DLD1 (cell line): ENCODE measurements around the gene EEFSEC.

Source experiments
- in situ Hi-C: cut with HindIII; loops from 2 replicates; pipeline ENCODE4 v1.10.0; 2017; ENCODE audit warnings: low sequenced_read_pairs

Gene EEFSEC

GRCh38 chr3:128281461-128282367, 128.4 kb downstream of the EEFSEC start:
- in situ Hi-C loops = no loop called here

DNA sequence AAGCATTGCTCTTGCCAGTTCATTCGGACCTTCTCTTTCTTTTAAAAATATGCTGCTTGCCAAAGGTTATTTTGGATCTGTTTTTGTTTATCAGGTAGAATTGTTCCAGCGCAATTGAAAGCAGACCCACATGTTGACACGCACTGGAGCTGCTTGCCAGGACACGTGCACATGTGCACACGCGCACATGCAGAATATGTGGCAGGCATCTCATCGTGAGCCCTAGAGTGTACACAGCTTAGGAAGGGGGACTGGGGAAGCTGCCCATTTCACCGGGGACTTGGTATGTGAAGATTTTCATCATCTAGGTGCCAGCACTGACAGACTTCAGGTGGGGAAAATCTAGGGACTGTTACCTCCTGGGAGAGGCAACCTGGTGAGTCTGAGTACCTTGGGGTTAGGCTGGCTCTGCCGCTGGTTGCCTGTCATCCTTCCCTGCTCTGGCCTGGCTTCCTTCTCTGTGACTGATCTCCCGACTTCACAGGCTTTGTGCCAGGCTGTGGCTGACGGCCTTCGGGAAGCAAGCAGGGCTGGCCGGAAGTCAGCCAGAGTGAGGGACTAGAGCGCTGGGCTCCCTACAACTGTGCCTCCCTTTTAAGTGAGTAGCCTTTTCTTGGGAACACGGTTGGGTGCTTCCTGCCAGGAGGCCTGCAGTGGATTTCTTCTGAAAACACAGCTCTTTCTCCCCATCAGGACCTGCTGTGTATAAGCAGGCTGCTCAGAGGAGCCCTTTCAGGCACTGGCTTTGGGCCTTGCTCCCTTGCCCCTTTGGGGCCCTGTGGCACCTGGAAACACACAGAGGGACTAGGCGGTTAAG, 129.3 kb downstream of the EEFSEC start:
- in situ Hi-C loops = no loop called here

DNA sequence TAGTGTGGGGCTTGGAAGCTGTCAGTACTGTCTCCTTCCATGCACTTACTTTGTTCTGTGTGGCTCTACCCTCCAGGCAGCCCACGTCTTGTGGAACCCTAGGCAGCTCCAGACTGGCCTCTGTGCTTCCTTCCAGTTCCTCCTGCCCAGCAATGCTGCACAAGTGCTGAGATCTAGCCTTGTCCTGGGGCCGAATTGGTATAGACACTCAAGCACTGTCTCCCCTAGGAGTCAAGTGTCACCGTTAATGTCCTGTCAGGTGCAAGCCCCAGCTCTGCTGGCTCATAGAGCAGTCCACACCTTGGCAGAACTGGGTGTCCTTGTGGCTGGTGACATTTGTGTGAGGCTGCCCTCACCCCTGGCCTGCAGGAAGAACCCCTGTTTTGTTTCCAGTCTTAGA, 130.1 kb downstream of the EEFSEC start:
- in situ Hi-C loops = no loop called here

GRCh38 chr3:128285042-128285966, 132.0 kb downstream of the EEFSEC start:
- in situ Hi-C loops = no loop called here

DNA sequence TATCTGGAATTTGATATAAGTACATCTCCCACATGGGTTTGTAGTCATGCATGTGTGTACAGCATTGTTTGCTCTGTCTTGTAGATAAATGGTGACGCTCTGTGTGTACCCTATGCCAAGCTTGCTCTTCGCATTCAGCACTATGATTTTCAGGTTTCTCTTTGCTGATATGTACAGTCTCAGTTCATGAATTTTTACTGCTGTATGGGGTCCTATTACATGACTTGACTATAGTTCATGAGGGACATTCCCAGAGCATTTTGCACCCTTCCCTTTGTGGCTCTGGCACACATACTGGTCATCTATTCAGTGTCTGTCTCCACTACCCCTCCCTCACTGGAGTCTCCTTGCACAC, 132.7 kb downstream of the EEFSEC start:
- in situ Hi-C loops = no loop called here

DNA sequence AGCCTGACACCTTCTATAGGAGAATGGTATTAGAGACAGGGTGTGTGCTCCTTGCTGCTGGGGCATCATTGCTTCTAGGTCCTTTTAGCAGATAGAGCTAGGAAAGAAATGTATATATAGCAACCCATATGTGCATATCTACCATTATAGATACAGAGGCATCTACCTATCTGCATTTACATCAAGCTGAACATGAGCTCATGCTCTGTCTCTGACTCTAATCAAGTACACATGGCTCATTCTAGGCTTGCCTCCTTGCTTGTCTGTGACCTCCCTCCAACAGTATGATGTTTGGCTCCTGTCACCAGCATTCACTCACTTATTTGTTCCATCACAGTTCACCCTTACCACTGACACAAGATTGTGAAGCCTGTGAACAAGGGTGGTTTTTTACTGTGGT, 133.4 kb downstream of the EEFSEC start:
- in situ Hi-C loops = no loop called here

DNA sequence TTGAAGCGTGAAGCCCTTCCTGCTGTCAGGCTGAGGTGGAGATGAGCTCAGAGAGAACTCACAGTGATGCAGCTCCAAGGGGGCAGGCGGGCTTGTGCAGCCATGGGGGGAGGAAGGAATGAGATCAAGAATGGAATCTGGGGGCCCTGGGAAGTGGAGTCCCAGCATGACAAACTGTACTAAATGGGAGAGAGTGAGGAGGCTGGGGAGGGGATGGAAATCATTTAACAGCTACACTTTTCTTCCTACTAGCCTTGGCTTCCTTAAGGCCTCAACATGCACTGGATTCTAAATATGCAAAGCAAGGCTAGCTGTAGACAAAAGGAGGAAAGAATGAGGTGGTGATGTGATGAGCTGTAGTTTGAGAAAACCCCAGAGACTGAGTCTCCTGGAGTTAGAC, 133.9 kb downstream of the EEFSEC start:
- in situ Hi-C loops = no loop called here

GRCh38 chr3:128289534-128289933, 136.3 kb downstream of the EEFSEC start:
- in situ Hi-C loops = no loop called here

GRCh38 chr3:128290484-128290883, 137.2 kb downstream of the EEFSEC start:
- in situ Hi-C loops = no loop called here

GRCh38 chr3:128293930-128294329, 140.6 kb downstream of the EEFSEC start:
- in situ Hi-C loops = no loop called here

DNA sequence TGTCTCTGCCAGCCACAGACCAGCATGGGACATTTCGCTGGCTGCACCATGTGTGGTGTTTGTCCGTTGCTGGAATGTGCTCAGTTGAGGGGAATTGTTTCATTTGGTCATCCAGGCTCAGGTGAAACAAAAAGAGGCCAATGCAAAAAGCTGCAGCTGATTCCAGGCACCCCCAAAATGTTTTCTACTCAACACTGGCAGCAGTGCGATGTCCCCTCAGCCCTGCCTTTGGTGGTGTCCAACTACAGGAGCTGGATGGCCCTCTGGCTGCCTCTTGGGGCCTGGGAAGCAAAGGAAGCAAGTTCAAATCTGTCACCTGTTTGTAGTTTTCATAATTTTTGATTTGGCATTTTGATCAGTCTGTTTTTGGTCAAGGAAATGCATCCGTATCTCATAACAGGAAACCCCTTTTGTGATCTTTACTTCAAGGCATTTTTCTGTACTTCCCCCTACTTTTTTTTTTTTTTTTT, 141.8 kb downstream of the EEFSEC start:
- in situ Hi-C loops = no loop called here

DNA sequence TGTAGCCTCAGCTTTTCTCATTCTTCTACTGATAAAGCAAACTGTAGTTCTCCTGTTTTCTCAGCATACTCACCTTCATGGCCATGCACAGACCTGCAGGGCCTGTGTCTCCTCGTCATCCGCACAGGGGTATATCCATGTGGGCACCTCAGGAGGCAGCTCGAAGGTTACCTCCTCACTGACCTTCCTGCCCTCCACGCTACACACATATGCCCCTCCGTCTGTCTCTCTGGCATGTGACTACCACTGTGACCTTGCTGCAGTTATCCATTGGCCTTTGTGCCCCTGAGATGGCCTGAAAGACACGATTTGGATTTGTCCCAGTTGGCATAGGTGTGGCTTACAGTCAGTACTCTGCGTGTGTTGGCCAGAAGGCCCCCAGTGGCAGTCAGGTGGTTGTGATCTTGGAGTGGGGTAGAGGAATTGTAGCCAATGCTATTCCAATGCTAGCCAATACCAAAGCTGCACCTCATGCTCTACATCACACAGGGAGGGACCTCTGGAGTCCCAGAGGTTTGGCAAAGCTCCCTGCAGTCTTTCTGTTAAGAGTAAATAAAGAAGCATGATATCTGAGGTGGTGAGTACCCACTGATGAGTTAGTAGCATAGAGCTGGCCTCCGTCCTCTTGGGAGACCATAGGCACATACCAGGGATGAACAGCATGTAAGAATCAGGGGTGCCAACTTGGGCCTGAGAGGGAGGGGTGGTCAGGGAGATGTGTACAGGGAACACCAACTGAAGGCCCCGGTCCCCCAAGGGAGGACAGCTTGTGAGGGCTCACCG, 143.4 kb downstream of the EEFSEC start:
- in situ Hi-C loops = no loop called here

DNA sequence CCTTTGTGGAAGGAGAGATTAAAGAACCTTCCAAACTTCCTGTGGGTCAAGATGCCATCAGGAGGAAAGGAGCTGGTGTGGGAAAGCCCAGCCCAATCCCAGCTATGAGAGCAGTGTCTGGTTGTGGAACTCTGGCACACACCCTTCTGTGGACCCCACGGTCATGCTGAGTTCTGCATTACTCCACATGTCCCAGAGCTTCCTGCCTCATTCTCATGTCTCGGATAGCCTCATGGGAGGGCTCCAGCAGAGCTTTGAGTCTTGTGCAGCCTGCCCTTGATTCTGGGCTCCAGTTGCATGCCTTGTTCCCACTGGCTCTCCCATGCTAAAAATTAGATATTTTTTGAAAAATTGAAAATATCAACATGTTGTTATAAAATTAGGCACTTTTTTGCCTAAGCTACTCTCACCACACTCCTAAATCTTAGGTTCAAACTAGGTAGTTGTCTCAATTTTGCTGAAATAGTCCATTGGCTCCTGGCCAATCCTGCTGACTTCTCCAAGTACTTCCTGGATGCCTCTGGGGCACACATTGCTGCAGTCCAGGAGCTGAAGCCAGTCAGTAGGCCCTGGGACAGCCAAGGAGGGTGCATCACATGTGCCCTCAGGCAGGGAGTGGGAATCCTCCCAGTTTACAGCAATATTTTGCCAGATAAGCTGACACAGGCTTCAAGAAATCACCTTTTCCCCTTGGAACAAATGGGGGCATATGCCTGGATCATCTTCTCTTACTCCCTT, 144.3 kb downstream of the EEFSEC start:
- in situ Hi-C loops = no loop called here

DNA sequence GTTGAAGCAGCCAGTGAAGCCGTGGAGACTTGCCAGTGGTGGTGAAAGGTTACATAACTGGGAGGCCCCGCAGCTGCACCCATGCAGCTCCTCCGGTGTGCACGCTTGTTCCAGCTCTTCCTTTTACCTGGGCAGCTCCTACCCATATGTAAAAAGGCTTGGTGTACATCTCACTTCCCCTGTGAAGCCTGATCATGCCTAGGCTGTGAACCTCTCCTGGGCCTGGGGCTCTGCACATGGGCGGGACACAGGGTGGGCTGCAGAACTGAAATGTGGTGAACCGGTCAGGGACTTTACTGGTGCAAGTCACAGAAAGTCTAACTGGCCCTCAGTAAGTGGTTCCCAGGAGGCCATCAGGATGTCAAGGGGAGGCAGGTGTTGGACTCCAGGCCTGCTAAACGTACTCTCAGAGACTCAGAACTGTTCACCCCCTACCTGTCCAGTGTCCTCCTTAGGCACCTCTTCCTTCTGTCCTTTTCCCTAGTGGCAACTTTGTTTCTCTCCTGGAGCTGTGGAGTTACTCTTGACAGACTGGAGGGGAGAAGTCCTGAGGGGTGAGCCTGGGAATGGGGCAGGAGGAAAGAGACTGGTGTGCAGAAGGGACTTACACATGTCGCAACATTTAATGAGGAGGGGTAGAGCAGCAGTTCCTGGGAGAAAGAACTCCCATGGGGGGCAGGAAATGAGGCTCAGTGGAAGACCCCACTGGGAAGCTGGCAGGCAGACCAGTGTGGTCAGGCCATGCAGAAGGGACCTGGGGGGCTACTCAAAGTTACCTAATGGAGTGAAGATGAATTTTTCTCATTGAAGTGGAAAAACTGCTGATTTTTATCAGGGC, 148.1 kb downstream of the EEFSEC start:
- in situ Hi-C loops = no loop called here

- in situ Hi-C loops = no loop called here
These were observed 153.2 kb downstream of the EEFSEC start for GRCh38 chr3:128306481-128306880.

- in situ Hi-C loops = no loop called here
These were observed 153.8 kb downstream of the EEFSEC start for GRCh38 chr3:128307029-128307633.

DNA sequence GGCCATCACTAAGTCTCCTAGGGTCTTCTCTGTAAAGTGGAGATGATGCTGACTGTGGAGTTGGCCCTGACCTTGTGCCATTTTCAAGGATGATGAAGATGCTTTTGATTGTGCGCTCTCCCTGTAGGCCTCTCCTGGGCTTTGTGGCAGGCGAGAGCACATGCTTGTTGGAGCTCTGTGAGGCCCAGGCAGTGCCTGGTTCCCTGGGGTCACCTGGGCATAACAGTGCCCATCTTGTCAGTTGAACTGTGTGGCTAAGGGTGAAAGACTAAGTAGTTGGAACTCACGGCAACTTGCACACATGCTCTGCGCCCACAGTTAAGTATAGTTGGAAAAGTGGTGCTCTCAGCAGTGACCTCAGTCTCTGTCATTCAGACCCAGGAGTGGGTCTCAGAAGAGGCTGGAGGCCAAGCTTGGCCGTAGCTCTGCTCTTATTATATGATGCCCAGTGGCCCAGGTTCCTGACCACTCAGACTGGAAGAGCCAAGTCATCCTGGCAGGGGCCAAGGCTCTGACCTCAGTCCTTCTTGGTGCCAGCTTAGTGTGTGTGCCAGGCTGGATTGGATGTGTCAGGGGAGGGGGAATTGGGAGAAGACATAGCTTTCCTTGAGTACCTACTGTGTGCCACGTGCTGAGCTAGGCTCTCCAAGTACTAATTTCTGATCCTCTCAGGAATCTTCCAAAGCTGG, 154.6 kb downstream of the EEFSEC start:
- in situ Hi-C loops = no loop called here

- in situ Hi-C loops = no loop called here
These were observed 155.7 kb downstream of the EEFSEC start for GRCh38 chr3:128309026-128309425.
